Liver (tissue), 9 donors: ENCODE measurements around the gene TSGA10. TPM values are rescaled to one million over a fixed set of nuclear protein-coding genes. Genes with fewer than 3 reads are reported as not detected.
"Not testable (repeated sequence)": the region's sequence is repeated elsewhere in the genome, so short reads cannot be mapped to it uniquely, and the experiment has no call there.

Experiments used
- DNase-seq: peaks from one replicate; pipeline ENCODE4 v3.0.0-alpha.2; 2017; ENCODE audit warnings: low spot score
- H3K27ac ChIP-seq, 2 donors: one replicate each; pipeline ENCODE4 v1.7.0; 2013; ENCODE audit warnings: inconsistent platforms in 2 of 2, low read length in 2 of 2, control low read depth in 1 of 2, low read depth in 1 of 2, mild to moderate bottlenecking in 1 of 2
- H3K27me3 ChIP-seq, 4 donors: one replicate each; pipeline versions ENCODE4 v1.6.1 to v1.7.0; 2013; ENCODE audit warnings: low read length in 3 of 4, inconsistent platforms in 1 of 4, mild to moderate bottlenecking in 1 of 4, moderate library complexity in 1 of 4; ENCODE audit not compliant: control insufficient read depth in 4 of 4, insufficient read depth in 4 of 4
- H3K36me3 ChIP-seq, 4 donors: one replicate each; pipeline versions ENCODE4 v1.6.1 to v1.7.0; 2013; ENCODE audit warnings: low read length in 3 of 4, mild to moderate bottlenecking in 3 of 4, low read depth in 1 of 4, moderate library complexity in 1 of 4; ENCODE audit not compliant: control insufficient read depth in 4 of 4, insufficient read depth in 3 of 4
- H3K4me1 ChIP-seq, 4 donors: one replicate each; pipeline versions ENCODE4 v1.6.1 to v1.7.0; 2013; ENCODE audit warnings: low read length in 3 of 4, mild to moderate bottlenecking in 3 of 4, moderate library complexity in 1 of 4; ENCODE audit not compliant: control insufficient read depth in 4 of 4, insufficient read depth in 4 of 4
- H3K4me3 ChIP-seq, 3 donors: one replicate each; pipeline versions ENCODE4 v1.6.1 to v1.7.0; 2013; ENCODE audit warnings: low read length in 3 of 3, control low read depth in 1 of 3, low read depth in 1 of 3, mild to moderate bottlenecking in 1 of 3
- H3K9ac ChIP-seq, 2 donors: one replicate each; pipeline ENCODE4 v1.7.0; 2013; ENCODE audit warnings: low read length in 2 of 2, mild to moderate bottlenecking in 2 of 2, moderate library complexity in 2 of 2, control low read depth in 1 of 2, low read depth in 1 of 2
- H3K9me3 ChIP-seq, 4 donors: one replicate each; pipeline versions ENCODE4 v1.6.1 to v1.7.0; 2013; ENCODE audit warnings: low read length in 3 of 4; ENCODE audit not compliant: control insufficient read depth in 4 of 4
- EGR1 ChIP-seq, 2 donors: IDR thresholded peaks; 2 replicates each; pipeline ENCODE4 v1.6.1; 2016 to 2018; ENCODE audit warnings: antibody characterized with exemption in 2 of 2, low read depth in 2 of 2
- NR2F2 ChIP-seq: IDR thresholded peaks from 2 replicates; pipeline ENCODE4 v1.6.1; 2016; ENCODE audit warnings: antibody characterized with exemption
- RAD21 ChIP-seq, 2 donors: IDR thresholded peaks; 2 replicates each; pipeline ENCODE4 v1.6.1; 2016; ENCODE audit warnings: antibody characterized with exemption in 2 of 2, mild to moderate bottlenecking in 2 of 2
- SP1 ChIP-seq: IDR thresholded peaks from 2 replicates; pipeline ENCODE4 v1.6.1; 2018; ENCODE audit warnings: antibody characterized with exemption, mild to moderate bottlenecking
- WGBS: extraction: QIAGEN DNeasy Blood & Tissue Kit; methylation state at CpG from one replicate; pipeline ENCODE4 v1.1.7; 2013; 5-methylcytosine and 5-hydroxymethylcytosine counted together
- polyA plus RNA-seq, 2 donors: library from polyadenylated mRNA; stranded (reverse) in 1 of 2; unstranded in 1 of 2; fragments of 200-250 nt in 1 of 2; fragments of >200 nt in 1 of 2; fragmentation: Nextera tagmentation in 1 of 2; extraction: Ambion mirVana in 1 of 2; gene quantifications; one replicate each; pipeline versions ENCODE4 v1.2.1 to v1.2.3, GENCODE V29; 2013 to 2015
- total RNA-seq, 2 donors: library from RNA; depleted of rRNA; stranded (reverse); fragments of >200 nt; gene quantifications; one replicate each; pipeline ENCODE4 v1.2.3, GENCODE V29; 2014
- TF ChIP-seq, protein P1 (sequence below): IDR thresholded peaks from 2 replicates; pipeline ENCODE4 v1.6.1; 2016; ENCODE audit warnings: antibody characterized with exemption
- TF ChIP-seq, protein P2 (sequence below): fragments of 150-350 bp; IDR thresholded peaks from 2 replicates; pipeline ENCODE4 v1.5.1; 2017; ENCODE audit warnings: improper control_type of control experiment, low read depth, low read length; ENCODE audit not compliant: missing input control
- TF ChIP-seq, protein P3 (sequence below): IDR thresholded peaks from 2 replicates; pipeline ENCODE4 v1.6.1; 2016; ENCODE audit warnings: antibody characterized with exemption
- donor health status: healthy.
- donor health status: healthy.
- donor health status: healthy.
- donor health status: healthy.
- donor health status: healthy.

The TSGA10 gene
- total and polyA plus RNA-seq, 4 donors: 0.93 to 4.4 (median 3.8) TPM

DNA sequence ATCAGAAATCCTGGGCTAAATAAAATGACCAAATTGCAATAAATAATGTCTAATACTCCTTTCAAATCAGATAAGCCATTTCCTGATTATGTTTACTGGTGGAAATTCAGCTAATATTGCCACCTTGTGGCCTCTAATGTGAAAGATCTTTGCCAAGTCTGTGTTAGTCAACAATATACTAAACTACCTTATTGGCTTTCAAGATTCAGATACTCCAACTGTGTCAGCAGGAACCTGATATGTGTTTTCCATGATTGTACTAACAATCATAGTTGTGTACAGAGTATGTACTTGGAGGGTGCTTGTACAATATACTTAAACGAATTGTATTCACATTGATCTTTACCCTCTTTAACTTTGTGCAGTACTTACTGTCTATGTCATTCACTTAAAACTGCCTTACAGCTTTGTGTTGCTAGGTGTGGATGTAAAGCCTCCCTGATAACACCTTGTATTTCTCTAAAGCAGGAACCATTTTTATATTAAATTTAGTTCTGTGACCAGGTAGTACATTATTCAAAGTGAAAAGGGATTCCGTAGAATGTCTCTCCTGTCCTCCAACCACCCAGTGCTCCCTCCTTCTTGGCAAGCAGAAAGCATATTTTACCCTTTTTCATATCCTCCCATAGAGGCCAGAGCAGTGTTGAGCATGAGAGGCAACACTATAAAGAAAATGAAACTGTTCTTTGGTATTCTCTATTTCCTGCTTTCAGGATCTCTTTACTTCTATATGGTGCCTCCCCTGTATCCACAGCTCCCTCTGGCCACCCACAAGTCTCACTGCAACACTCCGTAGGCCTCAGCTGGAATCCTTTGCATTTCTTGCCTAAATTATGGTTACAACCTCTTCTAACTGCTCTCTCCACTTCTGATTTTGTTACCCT, 88.4 kb downstream of the TSGA10 start:
- TF ChIP-seq RAD21 (IDR thresholded peaks at IDR 0.05): peak; percentile 66 to 74
- TF ChIP-seq, protein P1, sequence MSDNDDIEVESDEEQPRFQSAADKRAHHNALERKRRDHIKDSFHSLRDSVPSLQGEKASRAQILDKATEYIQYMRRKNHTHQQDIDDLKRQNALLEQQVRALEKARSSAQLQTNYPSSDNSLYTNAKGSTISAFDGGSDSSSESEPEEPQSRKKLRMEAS: no peak
- TF ChIP-seq, protein P2, sequence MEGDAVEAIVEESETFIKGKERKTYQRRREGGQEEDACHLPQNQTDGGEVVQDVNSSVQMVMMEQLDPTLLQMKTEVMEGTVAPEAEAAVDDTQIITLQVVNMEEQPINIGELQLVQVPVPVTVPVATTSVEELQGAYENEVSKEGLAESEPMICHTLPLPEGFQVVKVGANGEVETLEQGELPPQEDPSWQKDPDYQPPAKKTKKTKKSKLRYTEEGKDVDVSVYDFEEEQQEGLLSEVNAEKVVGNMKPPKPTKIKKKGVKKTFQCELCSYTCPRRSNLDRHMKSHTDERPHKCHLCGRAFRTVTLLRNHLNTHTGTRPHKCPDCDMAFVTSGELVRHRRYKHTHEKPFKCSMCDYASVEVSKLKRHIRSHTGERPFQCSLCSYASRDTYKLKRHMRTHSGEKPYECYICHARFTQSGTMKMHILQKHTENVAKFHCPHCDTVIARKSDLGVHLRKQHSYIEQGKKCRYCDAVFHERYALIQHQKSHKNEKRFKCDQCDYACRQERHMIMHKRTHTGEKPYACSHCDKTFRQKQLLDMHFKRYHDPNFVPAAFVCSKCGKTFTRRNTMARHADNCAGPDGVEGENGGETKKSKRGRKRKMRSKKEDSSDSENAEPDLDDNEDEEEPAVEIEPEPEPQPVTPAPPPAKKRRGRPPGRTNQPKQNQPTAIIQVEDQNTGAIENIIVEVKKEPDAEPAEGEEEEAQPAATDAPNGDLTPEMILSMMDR: peak; percentile 39
- TF ChIP-seq, protein P3, sequence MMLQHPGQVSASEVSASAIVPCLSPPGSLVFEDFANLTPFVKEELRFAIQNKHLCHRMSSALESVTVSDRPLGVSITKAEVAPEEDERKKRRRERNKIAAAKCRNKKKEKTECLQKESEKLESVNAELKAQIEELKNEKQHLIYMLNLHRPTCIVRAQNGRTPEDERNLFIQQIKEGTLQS: no peak
- no peak overlapping the region for H3K9ac ChIP-seq
- DNase-seq: no peak
- 47% methylated on average over 3 of the region's 3 CpGs for WGBS
- H3K4me3 ChIP-seq: no peak overlapping the region
- H3K9me3 ChIP-seq: no peaks in the 10 kb centered on the region
- H3K27ac ChIP-seq: no peak overlapping the region
- H3K36me3 ChIP-seq: no peaks in the 10 kb centered on the region
- H3K27me3 ChIP-seq: no peaks in the 10 kb centered on the region
- no peaks in the 10 kb centered on the region for H3K4me1 ChIP-seq

DNA sequence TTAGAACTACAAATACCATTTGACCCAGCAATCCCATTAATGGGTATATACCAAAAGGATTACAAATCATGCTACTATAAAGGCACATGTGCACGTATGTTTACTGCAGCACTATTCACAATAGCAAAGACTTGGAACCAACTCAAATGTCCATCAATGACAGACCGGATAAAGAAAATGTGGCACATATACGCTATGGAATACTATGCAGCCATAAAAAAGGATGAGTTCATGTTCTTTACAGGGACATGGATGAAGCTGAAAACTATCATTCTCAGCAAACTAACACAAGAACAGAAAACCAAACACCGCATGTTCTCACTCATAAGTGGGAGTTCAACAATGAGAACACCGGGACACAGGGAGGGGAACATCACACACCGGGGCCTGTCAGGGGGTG, 105.6 kb downstream of the TSGA10 start:
- not testable (repeated sequence) for H3K4me3 ChIP-seq, H3K27me3 ChIP-seq, H3K4me1 ChIP-seq, H3K36me3 ChIP-seq, H3K9me3 ChIP-seq, DNase-seq, H3K9ac ChIP-seq, H3K27ac ChIP-seq
- 93% methylated on average over 6 of the region's 6 CpGs for WGBS

DNA sequence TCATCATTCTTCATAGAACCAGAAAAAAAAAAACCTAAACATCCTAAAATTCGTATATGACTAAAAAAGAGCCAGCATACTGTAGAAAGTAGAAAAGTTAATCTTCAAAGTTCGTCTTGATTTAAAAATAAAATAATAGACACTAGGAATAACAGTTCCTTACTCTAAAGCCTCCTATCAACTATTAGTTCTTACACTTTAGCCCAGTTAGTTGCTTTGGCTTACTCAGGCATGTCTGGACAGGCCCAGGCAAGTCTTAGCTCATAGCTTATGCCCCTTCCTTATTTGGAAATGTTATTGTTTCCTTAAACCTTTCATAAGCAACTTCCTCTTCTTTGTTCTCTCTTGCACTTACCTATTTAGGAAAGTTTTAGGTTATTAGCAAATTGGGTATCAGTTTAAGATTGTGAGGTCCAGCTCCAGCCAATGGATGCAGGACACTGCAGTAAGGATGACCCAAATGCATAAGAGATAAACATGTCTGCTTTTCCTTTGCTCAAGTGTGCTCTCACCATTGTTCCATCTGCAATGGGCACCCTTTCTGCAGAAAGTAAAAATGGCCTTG, 113.9 kb downstream of the TSGA10 start:
- not testable (repeated sequence) for DNase-seq, H3K36me3 ChIP-seq, H3K9me3 ChIP-seq, H3K4me1 ChIP-seq, H3K27ac ChIP-seq, H3K9ac ChIP-seq, H3K4me3 ChIP-seq, H3K27me3 ChIP-seq
- 78% methylated on average over 2 of the region's 2 CpGs for WGBS

DNA sequence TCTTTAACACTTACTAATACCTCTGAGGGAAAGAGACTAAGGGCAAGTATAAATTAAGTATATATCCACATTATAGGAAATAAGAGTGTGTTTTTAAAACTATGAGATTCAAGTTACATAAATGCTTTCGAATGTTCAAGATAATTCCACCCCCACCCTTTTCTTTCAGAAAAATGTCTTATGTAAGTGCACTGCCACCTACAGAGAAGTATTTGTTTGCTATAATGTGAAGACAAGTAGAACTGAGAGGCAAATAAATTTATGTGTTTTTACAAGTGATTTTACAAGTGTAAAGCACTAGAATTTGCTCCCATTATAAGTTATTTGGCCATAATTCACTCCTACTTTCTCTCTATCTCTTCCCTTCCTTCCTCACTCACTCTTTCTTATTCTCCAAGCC, 118.8 kb downstream of the TSGA10 start:
- H3K4me1 ChIP-seq: no peaks in the 10 kb centered on the region
- H3K27ac ChIP-seq: no peak overlapping the region
- TF ChIP-seq SP1 (no peak), EGR1 (IDR thresholded peaks at IDR 0.05; ENCODE audit: low read depth in 2 of 2) (no peak), NR2F2 (no peak)
- 86% methylated on average over 1 of the region's 1 CpG for WGBS
- H3K36me3 ChIP-seq: no peaks in the 10 kb centered on the region
- H3K4me3 ChIP-seq: no peak overlapping the region
- H3K27me3 ChIP-seq: no peaks in the 10 kb centered on the region
- H3K9me3 ChIP-seq: no peaks in the 10 kb centered on the region
- H3K9ac ChIP-seq: no peak overlapping the region
- DNase-seq: no peak
